Stimulated activated effector memory CD8-positive, alpha-beta T cell treated with anti-CD3 and anti-CD28 coated beads, Interleukin-12 subunit alpha, Interleukin-12 subunit beta, amount 100 ng/mL, for 72 hours (primary cell): ENCODE measurements around the gene NR5A1.

ENCODE experiments used
- ATAC-seq: fragments of 150-1000 bp; cut with Tn5 transposase; 2 replicates; pipeline ENCODE4 v1.10.0; 2021
- DNase-seq, 2 donors: peaks; one replicate each; pipeline ENCODE4 v3.0.0; 2021 to 2022; ENCODE audit warnings: low spot score in 2 of 2
- H3K27ac Mint-ChIP-seq: one replicate; pipeline ENCODE4 v1.8.0; 2022; ENCODE audit warnings: mild to moderate bottlenecking, mixed read lengths
- H3K36me3 Mint-ChIP-seq: one replicate; pipeline ENCODE4 v1.8.0; 2022; ENCODE audit warnings: mild to moderate bottlenecking, mixed read lengths
- H3K4me1 Mint-ChIP-seq: one replicate; pipeline ENCODE4 v1.8.0; 2022; ENCODE audit warnings: mixed read lengths
- H3K4me3 Mint-ChIP-seq: one replicate; pipeline ENCODE4 v1.8.0; 2022; ENCODE audit warnings: mild to moderate bottlenecking, mixed read lengths
- H3K9me3 Mint-ChIP-seq: one replicate; pipeline ENCODE4 v1.8.0; 2022; ENCODE audit warnings: mixed read lengths

The NR5A1 gene

DNA sequence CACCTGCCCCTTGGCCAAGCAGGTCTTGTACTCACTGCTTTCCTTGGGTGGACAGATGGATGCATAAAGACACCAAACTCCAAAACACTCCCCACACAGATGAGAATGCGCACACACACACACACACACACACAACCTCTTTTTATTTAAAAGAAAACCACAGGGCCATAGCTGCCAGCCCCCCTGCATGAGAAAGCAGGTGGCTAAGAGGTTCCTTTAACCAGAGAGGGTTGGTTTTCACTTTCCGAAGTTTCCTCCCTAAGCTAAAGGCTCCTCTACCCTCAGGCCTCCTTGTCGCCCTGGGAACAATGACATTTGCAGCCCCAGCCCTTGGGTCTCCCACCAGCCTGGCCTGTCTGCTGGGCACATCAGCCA, 11.1 kb downstream of the NR5A1 start:
- Mint-ChIP-seq H3K4me1 (peaks cover 7% of the 10 kb centered on the region), H3K9me3 (no peaks in the 10 kb centered on the region), H3K36me3 (no peaks in the 10 kb centered on the region), H3K4me3 (no peak overlapping the region), H3K27ac (no peak overlapping the region)
- no peak for DNase-seq
- no peak for ATAC-seq

DNA sequence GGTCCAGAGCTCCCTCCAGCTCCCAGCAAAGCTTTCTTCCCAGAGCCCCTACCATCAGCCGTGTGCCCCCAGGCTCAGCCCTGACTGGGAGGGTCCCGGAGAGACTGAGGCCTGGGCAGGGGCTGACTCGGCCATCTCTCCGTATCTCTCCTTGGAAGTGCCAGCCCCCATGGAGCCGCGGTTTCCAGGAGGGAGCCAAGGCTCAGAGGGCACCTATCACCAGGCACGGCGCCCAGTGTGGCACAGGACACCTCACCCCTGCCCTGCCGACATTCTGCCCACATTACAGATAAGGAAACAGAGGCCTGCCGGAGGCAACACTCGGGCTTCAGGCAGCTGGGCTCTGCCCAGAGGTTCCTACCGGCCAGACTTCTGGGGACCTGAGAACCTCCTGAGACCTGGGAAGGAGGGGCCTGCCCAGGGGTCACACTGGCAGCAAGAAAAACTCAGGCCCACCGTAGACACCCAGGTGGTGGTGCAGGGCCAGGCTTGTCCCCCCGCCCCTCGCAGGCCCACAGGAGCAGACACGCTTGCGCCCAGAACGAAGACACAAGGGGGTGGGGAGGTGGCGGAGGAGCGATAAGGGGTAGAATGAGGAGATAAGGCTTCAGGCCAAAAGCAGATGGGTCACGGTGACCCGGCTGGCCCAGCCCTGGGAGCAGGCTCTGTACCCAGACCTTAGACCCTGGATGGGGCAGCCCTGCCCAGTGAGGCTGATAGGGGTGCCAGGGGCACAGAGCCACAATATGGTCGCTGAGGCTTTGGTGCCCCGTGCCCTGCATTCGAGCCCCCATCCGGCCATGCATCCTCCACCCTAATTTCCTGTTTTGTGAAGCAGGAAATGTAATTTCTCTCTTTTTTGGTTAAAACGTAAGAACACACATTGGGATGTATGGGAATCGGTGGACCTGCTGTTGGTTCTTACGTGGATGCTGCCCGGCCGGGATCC, 11.8 kb downstream of the NR5A1 start:
- DNase-seq = no peak
- H3K4me1 Mint-ChIP-seq = peaks cover 7% of the 10 kb centered on the region
- H3K36me3 Mint-ChIP-seq = no peaks in the 10 kb centered on the region
- H3K4me3 Mint-ChIP-seq = no peak overlapping the region
- H3K9me3 Mint-ChIP-seq = no peaks in the 10 kb centered on the region
- H3K27ac Mint-ChIP-seq = no peak overlapping the region
- no peak for ATAC-seq

DNA sequence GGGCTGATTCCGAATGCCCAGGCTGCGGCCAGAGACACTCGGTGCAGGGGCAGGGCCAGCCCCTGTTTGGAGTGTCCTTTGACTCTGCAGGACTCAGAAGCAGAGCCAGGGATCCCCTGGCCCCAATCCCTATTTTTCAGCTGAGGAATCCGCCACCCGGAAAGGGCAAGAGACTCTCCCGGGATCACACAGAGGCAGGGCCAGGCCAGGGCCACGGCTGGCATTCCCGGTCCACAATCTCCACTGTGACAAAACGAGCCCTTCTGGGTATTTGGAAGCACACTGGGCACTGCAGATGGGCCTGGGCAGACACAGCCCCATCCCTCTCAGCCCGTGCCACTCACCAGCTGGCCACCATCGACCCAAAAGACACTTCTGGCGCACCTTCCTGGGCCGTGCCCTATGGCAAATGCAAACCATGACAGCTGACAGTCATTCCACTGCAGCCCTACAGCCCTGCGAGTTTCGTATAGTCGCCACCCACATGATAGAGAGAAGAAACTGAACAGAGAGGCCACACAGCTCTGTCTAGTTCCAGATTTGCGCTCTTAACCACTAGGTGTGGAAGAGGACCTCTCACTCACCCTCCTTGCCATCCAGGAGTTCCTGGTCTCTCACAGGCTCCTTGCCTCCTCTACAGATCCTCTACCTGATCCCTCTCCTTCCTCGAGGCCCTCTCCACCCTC, 13.3 kb downstream of the NR5A1 start:
- no peak overlapping the region for H3K27ac Mint-ChIP-seq

DNA sequence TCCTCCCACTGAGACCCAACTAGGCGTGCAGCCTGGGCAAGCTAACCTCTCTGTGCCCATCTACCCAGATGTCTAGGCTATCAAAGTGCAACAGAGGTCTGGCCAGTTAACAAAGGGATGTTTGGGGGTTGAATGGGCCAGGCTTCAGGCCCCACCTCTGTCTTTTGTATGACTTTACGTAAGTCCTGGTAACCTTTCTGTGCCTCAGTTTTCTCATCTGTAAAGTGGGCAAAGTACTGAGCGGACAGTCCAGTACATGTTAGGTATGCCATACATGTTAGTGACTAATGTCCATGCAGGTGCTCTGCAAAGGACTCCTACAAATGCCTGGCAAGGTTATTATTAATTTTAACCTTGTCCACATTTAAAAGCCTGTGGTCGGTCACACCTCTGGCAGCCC, 14.0 kb downstream of the NR5A1 start:
- ATAC-seq (no peak), DNase-seq (no peak)
- H3K9me3 Mint-ChIP-seq = no peaks in the 10 kb centered on the region
- no peak overlapping the region for H3K27ac Mint-ChIP-seq
- no peaks in the 10 kb centered on the region for H3K36me3 Mint-ChIP-seq
- H3K4me3 Mint-ChIP-seq = no peak overlapping the region
- H3K4me1 Mint-ChIP-seq = peaks cover 7% of the 10 kb centered on the region

More for the DNA sequence above, 13.3 kb downstream of the NR5A1 start:
- DNase-seq (no peak), ATAC-seq (no peak)
- H3K36me3 Mint-ChIP-seq = no peaks in the 10 kb centered on the region
- H3K4me3 Mint-ChIP-seq = no peak overlapping the region
- H3K4me1 Mint-ChIP-seq = peaks cover 7% of the 10 kb centered on the region
- H3K9me3 Mint-ChIP-seq = no peaks in the 10 kb centered on the region

DNA sequence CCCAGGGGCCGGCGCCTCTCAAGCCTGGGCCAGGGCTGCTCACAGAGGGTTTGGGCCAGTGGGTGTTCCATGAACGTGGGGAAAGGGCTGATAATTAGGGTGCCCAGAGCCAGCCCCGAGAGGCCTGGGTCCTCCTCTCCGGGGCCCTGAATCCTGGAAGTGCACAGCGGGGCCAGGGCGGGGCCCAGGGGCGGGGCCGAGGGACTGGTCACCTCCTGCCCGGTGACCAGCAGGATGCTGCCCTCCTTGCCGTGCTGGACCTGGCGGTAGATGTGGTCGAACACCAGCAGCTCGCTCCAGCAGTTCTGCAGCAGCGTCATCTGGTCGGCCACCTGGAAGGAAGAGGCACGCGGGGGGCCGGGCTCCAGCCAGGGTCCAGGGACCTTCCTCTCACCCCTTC, 14.4 kb downstream of the NR5A1 start:
- DNase-seq = no peak
- no peak overlapping the region for H3K27ac Mint-ChIP-seq
- ATAC-seq = no peak
- no peaks in the 10 kb centered on the region for H3K36me3 Mint-ChIP-seq
- H3K9me3 Mint-ChIP-seq = no peaks in the 10 kb centered on the region
- no peak overlapping the region for H3K4me3 Mint-ChIP-seq
- H3K4me1 Mint-ChIP-seq = peaks cover 7% of the 10 kb centered on the region

DNA sequence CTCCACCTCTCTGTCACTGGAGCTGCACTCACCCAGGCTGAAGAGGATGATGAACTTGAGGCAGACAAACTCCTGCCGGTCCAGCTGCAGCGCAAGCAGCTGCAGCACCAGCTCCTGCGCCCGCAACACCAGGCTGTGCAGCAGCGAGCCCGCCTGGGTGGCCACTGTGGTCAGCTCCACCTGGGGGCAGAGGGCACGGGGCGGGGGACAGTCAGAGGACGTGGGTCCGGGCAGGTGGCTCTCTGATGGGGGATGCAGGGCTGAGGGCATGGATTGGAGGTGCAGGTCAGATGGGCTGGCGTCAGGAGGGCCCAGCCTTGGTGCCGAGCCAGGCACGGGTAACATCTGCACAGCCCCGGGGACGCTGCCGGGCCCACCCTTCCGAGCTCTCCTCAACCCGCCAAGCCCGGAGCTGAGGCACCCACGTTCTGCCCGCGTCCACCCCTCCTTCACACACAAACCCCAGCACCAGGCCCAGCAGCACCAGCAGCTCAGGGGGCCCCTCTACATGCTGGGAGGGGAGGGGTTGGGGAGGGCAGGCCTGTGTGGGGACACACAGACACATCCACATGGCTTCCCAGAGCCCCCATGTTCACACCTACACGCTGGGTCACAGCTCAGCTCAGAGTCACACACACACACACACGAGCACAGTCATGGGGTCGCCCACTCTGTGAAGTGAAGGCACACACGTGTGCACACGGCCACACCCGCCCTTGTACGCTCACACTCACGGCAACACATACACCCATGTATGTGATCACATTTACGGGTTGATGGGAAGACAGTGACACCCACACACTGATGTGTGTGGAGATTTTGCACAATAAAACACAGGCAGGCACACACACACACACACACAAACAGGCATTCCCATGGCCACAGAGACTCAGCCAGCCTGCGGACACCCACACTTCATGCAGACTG, 15.9 kb downstream of the NR5A1 start:
- Mint-ChIP-seq H3K9me3 (no peaks in the 10 kb centered on the region), H3K4me1 (peaks cover 7% of the 10 kb centered on the region), H3K27ac (no peak overlapping the region), H3K36me3 (no peaks in the 10 kb centered on the region), H3K4me3 (no peak overlapping the region)
- ATAC-seq (no peak), DNase-seq (no peak)

DNA sequence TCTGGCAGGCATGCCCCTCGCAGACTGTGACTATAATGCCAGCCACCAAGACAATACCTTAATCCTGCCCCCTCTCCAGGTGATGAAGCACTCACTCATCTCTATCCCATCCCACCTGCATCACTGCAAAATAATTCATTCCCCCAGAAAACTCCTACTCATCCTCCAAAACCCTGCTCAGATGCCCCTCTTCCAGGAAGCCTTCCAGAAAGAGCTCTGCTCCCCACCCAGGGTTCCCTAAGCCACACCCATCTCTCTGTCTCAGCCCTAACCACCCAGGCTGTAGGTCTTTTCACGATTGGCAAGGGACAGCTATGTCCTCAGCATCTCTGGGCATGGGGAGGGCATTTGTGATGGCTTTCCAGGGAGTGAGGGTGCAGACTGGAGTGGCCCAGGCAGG, 17.2 kb downstream of the NR5A1 start:
- H3K4me1 Mint-ChIP-seq = no peaks in the 10 kb centered on the region
- DNase-seq = no peak
- H3K27ac Mint-ChIP-seq = no peak overlapping the region
- H3K9me3 Mint-ChIP-seq = no peaks in the 10 kb centered on the region
- no peaks in the 10 kb centered on the region for H3K36me3 Mint-ChIP-seq
- no peak for ATAC-seq
- H3K4me3 Mint-ChIP-seq = no peak overlapping the region

DNA sequence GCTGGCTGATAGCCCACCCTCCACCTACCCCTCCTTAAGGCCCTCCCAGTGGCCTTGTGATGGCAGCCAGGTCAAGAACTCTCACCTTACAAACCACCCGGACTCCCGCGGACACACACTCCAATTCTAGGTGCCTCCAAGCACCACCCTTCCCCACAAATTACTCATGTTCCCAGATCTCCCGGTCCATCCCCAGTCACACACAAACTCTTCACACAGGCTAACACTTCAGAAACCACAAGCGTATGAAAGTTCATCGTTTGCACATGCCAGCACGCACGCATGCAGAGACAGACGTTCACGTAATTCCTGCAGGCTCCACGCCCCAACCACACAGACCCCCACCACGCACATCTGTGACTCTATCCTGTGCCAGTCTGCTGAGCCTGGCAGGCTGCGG, 18.0 kb downstream of the NR5A1 start:
- no peaks in the 10 kb centered on the region for H3K4me1 Mint-ChIP-seq
- no peaks in the 10 kb centered on the region for H3K9me3 Mint-ChIP-seq
- ATAC-seq = no peak
- no peak overlapping the region for H3K4me3 Mint-ChIP-seq
- DNase-seq = no peak
- H3K27ac Mint-ChIP-seq = no peak overlapping the region
- no peaks in the 10 kb centered on the region for H3K36me3 Mint-ChIP-seq

DNA sequence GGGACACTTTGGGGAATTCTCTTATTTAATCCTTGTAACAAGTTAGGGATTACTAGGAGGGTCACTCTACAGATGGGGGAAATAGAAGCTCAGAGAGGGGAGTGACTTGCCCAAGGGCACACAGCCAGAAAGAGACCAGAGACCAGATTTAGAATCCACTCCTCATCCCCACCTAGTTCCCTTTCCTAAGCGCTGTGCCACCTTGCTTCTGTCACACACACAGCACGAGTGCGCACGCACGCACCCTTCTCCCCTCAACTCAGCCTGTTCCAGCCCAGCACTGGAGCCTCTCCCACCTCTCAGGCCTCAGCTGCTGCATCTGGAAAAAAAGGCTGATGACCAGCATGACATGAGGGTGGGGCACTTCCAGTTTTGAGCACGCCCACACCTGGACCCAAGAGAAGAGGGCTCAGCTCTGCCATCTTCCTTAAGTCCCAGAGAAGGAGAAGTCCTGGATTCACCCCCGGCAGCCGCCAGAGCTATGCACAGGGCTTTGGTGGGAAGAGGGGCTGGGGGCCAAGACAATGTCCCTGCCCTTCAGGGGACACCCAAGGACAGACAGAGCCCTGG, 18.5 kb downstream of the NR5A1 start:
- Mint-ChIP-seq H3K4me1 (no peaks in the 10 kb centered on the region), H3K36me3 (no peaks in the 10 kb centered on the region), H3K9me3 (no peaks in the 10 kb centered on the region), H3K4me3 (no peak overlapping the region), H3K27ac (no peak overlapping the region)
- no peak for DNase-seq
- ATAC-seq = no peak

DNA sequence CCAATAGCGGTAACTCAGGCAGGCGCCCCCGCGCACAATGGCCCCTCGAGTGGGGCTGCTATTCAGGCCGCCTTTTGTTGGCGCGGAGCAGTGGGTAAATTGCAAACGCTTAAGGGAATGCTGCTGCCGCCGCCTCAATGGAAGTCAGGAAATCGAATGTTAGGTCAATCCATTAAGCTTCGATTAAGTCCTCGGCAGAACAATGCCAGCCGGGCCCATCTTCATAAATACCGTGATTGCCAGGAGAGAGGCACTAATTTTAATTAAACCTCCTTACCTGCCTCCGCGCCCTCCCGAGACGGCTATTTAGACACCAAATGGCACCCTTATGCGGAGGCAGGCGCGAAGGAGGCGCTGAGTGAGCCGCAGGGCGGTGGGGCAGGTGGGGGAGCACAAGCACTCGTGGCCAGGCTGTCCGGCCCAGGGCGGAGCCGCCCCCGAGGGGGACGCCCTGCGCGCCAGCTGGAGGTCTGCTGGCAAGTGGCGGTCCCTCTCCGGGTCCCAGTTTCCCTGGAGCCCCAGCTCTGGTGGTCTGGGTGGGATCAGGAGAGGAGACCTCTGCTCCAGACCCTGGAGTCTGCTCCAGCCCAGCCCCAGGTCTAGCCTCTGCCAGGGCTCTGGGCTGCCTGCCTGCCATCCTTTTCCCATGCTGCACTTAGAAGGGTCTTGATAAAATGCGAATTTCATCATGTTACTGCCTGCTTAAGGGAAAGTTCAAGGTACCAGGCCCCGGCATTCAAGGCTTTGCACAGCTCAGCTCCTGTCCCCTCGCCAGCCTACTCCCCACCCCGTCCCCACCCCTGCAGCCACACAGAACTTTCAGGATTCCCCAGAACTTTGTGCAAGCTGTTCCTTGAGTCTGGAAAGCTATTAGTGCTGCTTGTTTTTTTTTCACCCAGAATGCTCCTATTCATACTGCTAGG, 19.7 kb downstream of the NR5A1 start:
- Mint-ChIP-seq H3K4me1 (no peaks in the 10 kb centered on the region), H3K4me3 (no peak overlapping the region), H3K36me3 (no peaks in the 10 kb centered on the region), H3K27ac (no peak overlapping the region), H3K9me3 (no peaks in the 10 kb centered on the region)
- ATAC-seq = no peak
- DNase-seq = no peak

DNA sequence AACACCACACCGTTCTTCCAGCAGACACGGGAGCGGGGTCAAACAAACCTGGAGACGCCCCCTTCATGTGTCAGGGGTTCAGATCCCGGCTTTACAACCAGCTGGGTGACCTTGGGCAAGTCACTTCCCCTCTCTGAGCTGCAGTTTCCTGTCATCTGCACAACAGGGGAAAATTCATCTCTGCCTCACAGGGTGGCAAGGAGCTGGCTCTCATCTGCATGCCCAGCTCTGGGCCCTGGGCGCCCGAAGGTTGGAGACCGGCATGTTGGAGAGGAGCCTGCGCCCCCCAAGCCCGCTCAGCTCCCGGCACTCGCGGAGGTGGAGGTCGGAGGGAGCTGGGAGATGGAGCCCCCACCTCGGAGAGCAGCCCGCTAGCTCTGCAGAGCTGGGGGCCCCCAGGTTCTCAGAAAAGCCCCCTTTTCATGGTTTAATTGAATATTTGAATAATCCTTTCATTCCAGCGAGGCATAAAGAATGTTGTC, 20.4 kb downstream of the NR5A1 start:
- ATAC-seq = no peak
- Mint-ChIP-seq H3K4me3 (no peak overlapping the region), H3K27ac (no peak overlapping the region), H3K4me1 (no peaks in the 10 kb centered on the region), H3K9me3 (no peaks in the 10 kb centered on the region), H3K36me3 (no peaks in the 10 kb centered on the region)
- no peak for DNase-seq

DNA sequence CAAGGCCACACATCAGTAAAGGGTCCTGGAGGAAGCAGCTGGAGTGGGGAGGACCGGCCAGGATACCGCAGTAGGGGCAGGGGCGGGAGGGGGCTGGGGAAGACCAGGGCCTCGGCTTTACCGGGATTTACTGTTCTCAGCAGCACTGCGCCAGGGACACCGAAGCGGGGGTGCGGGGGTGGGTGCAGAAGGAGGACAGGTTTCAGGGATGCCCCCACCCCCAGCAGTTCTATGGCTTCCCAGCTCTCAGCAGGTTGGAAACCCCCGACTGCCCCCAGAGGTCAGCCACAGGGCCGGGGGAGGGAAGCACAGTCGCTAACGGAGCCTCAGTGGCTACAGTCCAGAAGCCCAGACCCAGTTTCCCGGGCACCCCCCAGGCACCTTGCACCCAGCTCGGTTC, 21.3 kb downstream of the NR5A1 start:
- no peak overlapping the region for H3K4me3 Mint-ChIP-seq
- DNase-seq (no peak), ATAC-seq (no peak)
- H3K36me3 Mint-ChIP-seq = no peaks in the 10 kb centered on the region
- H3K27ac Mint-ChIP-seq = no peak overlapping the region
- no peaks in the 10 kb centered on the region for H3K4me1 Mint-ChIP-seq
- H3K9me3 Mint-ChIP-seq = no peaks in the 10 kb centered on the region

DNA sequence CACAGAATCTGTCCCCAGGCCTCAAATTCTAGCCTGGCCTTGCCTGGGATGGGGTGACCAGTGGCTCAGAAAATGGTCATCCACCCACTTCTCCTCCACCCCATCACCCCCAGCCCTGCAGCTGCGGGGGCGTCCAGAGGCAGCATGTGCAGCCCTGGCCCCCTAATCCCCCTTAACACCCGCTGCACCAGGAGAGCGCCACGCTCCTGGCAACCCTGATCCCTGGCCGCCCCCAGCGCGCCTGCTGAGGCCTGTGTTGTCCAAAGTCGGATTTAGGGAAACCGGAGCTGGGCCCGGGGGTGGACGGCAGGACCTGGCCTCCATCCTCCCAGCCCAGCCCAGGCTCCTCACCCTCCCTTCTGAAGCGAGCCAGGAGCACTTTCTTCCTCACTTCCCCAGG, 22.0 kb downstream of the NR5A1 start:
- Mint-ChIP-seq H3K36me3 (no peaks in the 10 kb centered on the region), H3K4me3 (no peak overlapping the region), H3K9me3 (no peaks in the 10 kb centered on the region), H3K27ac (no peak overlapping the region), H3K4me1 (no peaks in the 10 kb centered on the region)
- DNase-seq = no peak
- no peak for ATAC-seq

DNA sequence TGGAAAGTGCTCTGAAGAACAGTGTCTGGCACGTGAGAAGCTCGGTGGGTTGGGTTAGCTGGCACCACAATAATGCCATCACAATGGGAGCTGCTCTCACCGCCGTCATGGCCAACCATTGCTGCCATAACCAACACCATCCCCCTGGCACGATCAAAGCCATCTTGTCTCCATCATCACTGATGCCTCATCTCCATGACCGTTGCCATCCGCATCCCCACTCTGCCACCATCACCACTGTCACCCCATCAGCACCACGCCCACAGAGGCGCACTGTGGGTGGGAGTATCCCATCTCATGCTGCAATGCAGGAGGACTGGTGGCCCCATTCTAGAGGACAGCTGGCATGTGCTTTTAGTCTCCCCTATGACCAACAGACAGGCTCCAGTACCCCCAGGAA, 23.7 kb downstream of the NR5A1 start:
- no peaks in the 10 kb centered on the region for H3K36me3 Mint-ChIP-seq
- DNase-seq = no peak
- no peak overlapping the region for H3K4me3 Mint-ChIP-seq
- no peaks in the 10 kb centered on the region for H3K9me3 Mint-ChIP-seq
- no peak overlapping the region for H3K27ac Mint-ChIP-seq
- ATAC-seq = no peak
- no peaks in the 10 kb centered on the region for H3K4me1 Mint-ChIP-seq
